SK-N-SH (cell line): ENCODE data around the gene LCOR. TPM values are rescaled to one million over a fixed set of nuclear protein-coding genes. Genes with fewer than 3 reads are reported as not detected.

Experiments
- CTCF ChIA-PET: fragments of 300-600, 350-600 bp; formaldehyde crosslinking; extraction: SDS; loops from one replicate; lab custom pipeline; 2021; lab: Yijun Ruan, JAX
- POLR2A ChIA-PET: fragments of 350-600 bp; sonication (Branson Sonifier 250); formaldehyde crosslinking; extraction: SDS; loops from one replicate; lab custom pipeline; 2020; ENCODE audit warnings: antibody characterized with exemption, inconsistent platforms; lab: Yijun Ruan, JAX
- DNase-seq: peaks from one replicate; pipeline ENCODE4 v3.0.0; 2012
- H2AFZ ChIP-seq: fragments of 200-600 bp; sonication (generic); 2 replicates; pipeline ENCODE4 v1.8.1; 2016; ENCODE audit warnings: antibody characterized with exemption, mild to moderate bottlenecking, low read depth
- H3F3A ChIP-seq: fragments of 200-600 bp; sonication (generic); replicated peaks from 2 replicates; pipeline ENCODE3; 2016; ENCODE audit warnings: antibody characterized with exemption, mild to moderate bottlenecking; ENCODE audit not compliant: insufficient read depth
- H3K27ac ChIP-seq, 2 experiments: fragments of 200-500 bp in 1 of 2; fragments of 200-600 bp in 1 of 2; sonication (Bioruptor generic) in 1 of 2; sonication (generic), shearing (Covaris generic) in 1 of 2; 2 replicates each; pipeline versions ENCODE4 v1.5.1 to v1.6.1; 2014 to 2016; ENCODE audit warnings: low read depth in 2 of 2, inconsistent platforms in 1 of 2, low read length in 1 of 2, mild to moderate bottlenecking in 1 of 2, mixed read lengths in 1 of 2
- H3K27me3 ChIP-seq: fragments of 200-600 bp; sonication (generic), shearing (Covaris generic); 2 replicates; pipeline ENCODE4 v1.6.1; 2016; ENCODE audit warnings: mixed run types; ENCODE audit not compliant: insufficient read depth
- H3K36me3 ChIP-seq, 2 experiments: fragments of 200-500 bp in 1 of 2; fragments of 200-600 bp in 1 of 2; sonication (Bioruptor generic) in 1 of 2; sonication (generic) in 1 of 2; replicated peaks in 1 of 2; 2 replicates each; pipeline versions ENCODE3 to v1.5.1; 2014 to 2016; ENCODE audit warnings: low read length in 1 of 2, mild to moderate bottlenecking in 1 of 2; ENCODE audit not compliant: insufficient read depth in 2 of 2, control insufficient read depth in 1 of 2
- H3K4me1 ChIP-seq, 2 experiments: fragments of 200-500 bp in 1 of 2; fragments of 200-600 bp in 1 of 2; sonication (Bioruptor generic) in 1 of 2; sonication (generic), shearing (Covaris generic) in 1 of 2; 2 replicates each; pipeline versions ENCODE4 v1.5.1 to v1.6.1; 2014 to 2016; ENCODE audit warnings: low read depth in 1 of 2, low read length in 1 of 2, mixed run types in 1 of 2; ENCODE audit not compliant: insufficient read depth in 2 of 2, control insufficient read depth in 1 of 2
- H3K4me2 ChIP-seq: fragments of 200-600 bp; sonication (generic), shearing (Covaris generic); 2 replicates; pipeline ENCODE4 v1.6.1; 2017; ENCODE audit warnings: mixed run types
- H3K4me3 ChIP-seq, 2 experiments: fragments of 200-500 bp in 1 of 2; fragments of 200-600 bp in 1 of 2; sonication (Bioruptor generic) in 1 of 2; sonication (generic), shearing (Covaris generic) in 1 of 2; 2 replicates each; pipeline versions ENCODE4 v1.5.1 to v1.8.1; 2014 to 2016; ENCODE audit warnings: low read depth in 2 of 2, inconsistent platforms in 1 of 2, low read length in 1 of 2, mild to moderate bottlenecking in 1 of 2, mixed read lengths in 1 of 2, moderate library complexity in 1 of 2
- H3K79me2 ChIP-seq: fragments of 200-600 bp; sonication (generic); 2 replicates; pipeline ENCODE4 v1.8.1; 2017; ENCODE audit warnings: mild to moderate bottlenecking; ENCODE audit not compliant: insufficient read depth
- H3K9ac ChIP-seq: fragments of 200-600 bp; sonication (generic); 2 replicates; pipeline ENCODE4 v1.6.1; 2017; ENCODE audit warnings: mixed run types
- H3K9me2 ChIP-seq: fragments of 200-600 bp; sonication (generic); 2 replicates; pipeline ENCODE4 v1.6.1; 2017; ENCODE audit warnings: mixed run types
- H3K9me3 ChIP-seq: fragments of 200-600 bp; sonication (generic); 2 replicates; pipeline ENCODE4 v1.6.1; 2017; ENCODE audit warnings: mixed run types, mild to moderate bottlenecking, moderate library complexity
- H4K20me1 ChIP-seq: fragments of 200-600 bp; sonication (generic); 2 replicates; pipeline ENCODE4 v1.6.1; 2017; ENCODE audit warnings: mild to moderate bottlenecking, mixed run types; ENCODE audit not compliant: insufficient read depth
- ELF1 ChIP-seq: IDR thresholded peaks from 2 replicates; pipeline ENCODE4 v1.4.0; 2012
- FOXJ3 ChIP-seq: sonication (generic); formaldehyde crosslinking; IDR thresholded peaks from 2 replicates; pipeline ENCODE4 v1.5.1; 2020; ENCODE audit warnings: mild to moderate bottlenecking, missing genetic modification reagents
- FOXM1 ChIP-seq: IDR thresholded peaks from 2 replicates; pipeline ENCODE4 v1.4.0; 2012; ENCODE audit warnings: low read depth, mild to moderate bottlenecking
- GATA2 ChIP-seq: sonication (generic); formaldehyde crosslinking; IDR thresholded peaks from 2 replicates; pipeline ENCODE4 v1.5.0; 2020; ENCODE audit warnings: mild to moderate bottlenecking, missing genetic modification reagents
- JUND ChIP-seq: IDR thresholded peaks from 2 replicates; pipeline ENCODE4 v1.4.0; 2012
- MAX ChIP-seq: IDR thresholded peaks from 2 replicates; pipeline ENCODE4 v1.4.0; 2012; ENCODE audit warnings: low read depth
- MXI1 ChIP-seq: IDR thresholded peaks from 2 replicates; pipeline ENCODE4 v1.6.1; 2012; ENCODE audit warnings: mild to moderate bottlenecking, low read depth, low read length, improper control_type of control experiment
- NFIC ChIP-seq: IDR thresholded peaks from 2 replicates; pipeline ENCODE4 v1.4.0; 2012; ENCODE audit warnings: borderline replicate concordance
- NRF1 ChIP-seq: IDR thresholded peaks from 2 replicates; pipeline ENCODE4 v1.6.1; 2012; ENCODE audit warnings: low read depth, mild to moderate bottlenecking, low read length
- PBX3 ChIP-seq: IDR thresholded peaks from 2 replicates; pipeline ENCODE4; 2012
- POLR2AphosphoS5 ChIP-seq: IDR thresholded peaks from 2 replicates; pipeline ENCODE4 v1.6.1; 2012; ENCODE audit warnings: low read depth, low read length
- RAD21 ChIP-seq: IDR thresholded peaks from 2 replicates; pipeline ENCODE4 v1.6.1; 2012; ENCODE audit warnings: mild to moderate bottlenecking, low read length
- RCOR1 ChIP-seq: fragments of 150-350 bp; IDR thresholded peaks from 2 replicates; pipeline ENCODE4 v1.6.1; 2017; ENCODE audit warnings: antibody characterized with exemption, low read length
- SMC3 ChIP-seq: IDR thresholded peaks from 2 replicates; pipeline ENCODE4 v1.6.1; 2012; ENCODE audit warnings: low read depth, low read length, improper control_type of control experiment
- TCF12 ChIP-seq: IDR thresholded peaks from 2 replicates; pipeline ENCODE4 v1.4.0; 2012
- USF2 ChIP-seq: fragments of 150-350 bp; IDR thresholded peaks from 2 replicates; pipeline ENCODE4 v1.6.1; 2017; ENCODE audit warnings: antibody characterized with exemption, low read length, low read depth, borderline replicate concordance
- WGBS: methylation state at CpG from one replicate; pipeline ENCODE4 v1.1.6; 2017; ENCODE audit warnings: low lambda C conversion rate; 5-methylcytosine and 5-hydroxymethylcytosine counted together
- polyA plus RNA-seq, 3 experiments: library from polyadenylated mRNA; depleted of rRNA; stranded (reverse); fragments of >200 nt; gene quantifications; 2 replicates each; pipeline ENCODE4 v1.2.3, GENCODE V29; 2012
- TF ChIP-seq, protein P1 (sequence below): fragments of 200-600 bp; sonication (generic); IDR thresholded peaks from 2 replicates; pipeline ENCODE4 v1.6.1; 2017; ENCODE audit warnings: antibody characterized with exemption, mild to moderate bottlenecking, moderate library complexity
- TF ChIP-seq, protein P2 (sequence below): IDR thresholded peaks from 2 replicates; pipeline ENCODE4 v1.4.0; 2012; ENCODE audit warnings: low read depth, borderline replicate concordance
- TF ChIP-seq, protein P3 (sequence below): fragments of 150-350 bp; IDR thresholded peaks from 2 replicates; pipeline ENCODE4 v1.6.1; 2016; ENCODE audit warnings: mild to moderate bottlenecking, low read depth, low read length

LCOR gene
- polyA plus RNA-seq, 1 of the 3 experiments (the other 2 are of a cell fraction): 1.9 TPM

- POLR2A ChIA-PET: no interaction called here
- H3K4me2 ChIP-seq: no peak overlapping the region
- no peak overlapping the region for H3K9ac ChIP-seq
- peaks cover 10% of the 10 kb centered on the region for H3K79me2 ChIP-seq
- peaks cover 12% of the 10 kb centered on the region for H3F3A ChIP-seq
- H3K27me3 ChIP-seq: no peaks in the 10 kb centered on the region
- DNase-seq: no peak
- H4K20me1 ChIP-seq: no peaks in the 10 kb centered on the region
- no peaks in the 10 kb centered on the region for H3K9me2 ChIP-seq
- H2AFZ ChIP-seq: no peak overlapping the region
- H3K36me3 ChIP-seq: peaks cover 23 to 38% of the 10 kb centered on the region in 2 experiments
- H3K27ac ChIP-seq: no peak overlapping the region
- peaks cover 0 to 5% of the 10 kb centered on the region in 2 experiments; a peak in 3 of 4 replicates for H3K4me1 ChIP-seq
- TF ChIP-seq RCOR1: no peak
- TF ChIP-seq NFIC: no peak
- TF ChIP-seq FOXJ3 (CRISPR knock-in tag): no peak
- no peak for TF ChIP-seq FOXM1
- TF ChIP-seq, protein P1, sequence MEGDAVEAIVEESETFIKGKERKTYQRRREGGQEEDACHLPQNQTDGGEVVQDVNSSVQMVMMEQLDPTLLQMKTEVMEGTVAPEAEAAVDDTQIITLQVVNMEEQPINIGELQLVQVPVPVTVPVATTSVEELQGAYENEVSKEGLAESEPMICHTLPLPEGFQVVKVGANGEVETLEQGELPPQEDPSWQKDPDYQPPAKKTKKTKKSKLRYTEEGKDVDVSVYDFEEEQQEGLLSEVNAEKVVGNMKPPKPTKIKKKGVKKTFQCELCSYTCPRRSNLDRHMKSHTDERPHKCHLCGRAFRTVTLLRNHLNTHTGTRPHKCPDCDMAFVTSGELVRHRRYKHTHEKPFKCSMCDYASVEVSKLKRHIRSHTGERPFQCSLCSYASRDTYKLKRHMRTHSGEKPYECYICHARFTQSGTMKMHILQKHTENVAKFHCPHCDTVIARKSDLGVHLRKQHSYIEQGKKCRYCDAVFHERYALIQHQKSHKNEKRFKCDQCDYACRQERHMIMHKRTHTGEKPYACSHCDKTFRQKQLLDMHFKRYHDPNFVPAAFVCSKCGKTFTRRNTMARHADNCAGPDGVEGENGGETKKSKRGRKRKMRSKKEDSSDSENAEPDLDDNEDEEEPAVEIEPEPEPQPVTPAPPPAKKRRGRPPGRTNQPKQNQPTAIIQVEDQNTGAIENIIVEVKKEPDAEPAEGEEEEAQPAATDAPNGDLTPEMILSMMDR: no peak
- no peak for TF ChIP-seq JUND
- no peak for TF ChIP-seq NRF1
- TF ChIP-seq ELF1: no peak
- TF ChIP-seq PBX3: no peak
- no peak for TF ChIP-seq TCF12
- no peak for TF ChIP-seq GATA2 (CRISPR knock-in tag)
- TF ChIP-seq, protein P2, sequence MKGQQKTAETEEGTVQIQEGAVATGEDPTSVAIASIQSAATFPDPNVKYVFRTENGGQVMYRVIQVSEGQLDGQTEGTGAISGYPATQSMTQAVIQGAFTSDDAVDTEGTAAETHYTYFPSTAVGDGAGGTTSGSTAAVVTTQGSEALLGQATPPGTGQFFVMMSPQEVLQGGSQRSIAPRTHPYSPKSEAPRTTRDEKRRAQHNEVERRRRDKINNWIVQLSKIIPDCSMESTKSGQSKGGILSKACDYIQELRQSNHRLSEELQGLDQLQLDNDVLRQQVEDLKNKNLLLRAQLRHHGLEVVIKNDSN: no peak
- TF ChIP-seq USF2: no peak
- TF ChIP-seq POLR2AphosphoS5: no peak
- no peak for TF ChIP-seq RAD21
- no peak for TF ChIP-seq SMC3
- no peak for TF ChIP-seq MXI1
- TF ChIP-seq, protein P3, sequence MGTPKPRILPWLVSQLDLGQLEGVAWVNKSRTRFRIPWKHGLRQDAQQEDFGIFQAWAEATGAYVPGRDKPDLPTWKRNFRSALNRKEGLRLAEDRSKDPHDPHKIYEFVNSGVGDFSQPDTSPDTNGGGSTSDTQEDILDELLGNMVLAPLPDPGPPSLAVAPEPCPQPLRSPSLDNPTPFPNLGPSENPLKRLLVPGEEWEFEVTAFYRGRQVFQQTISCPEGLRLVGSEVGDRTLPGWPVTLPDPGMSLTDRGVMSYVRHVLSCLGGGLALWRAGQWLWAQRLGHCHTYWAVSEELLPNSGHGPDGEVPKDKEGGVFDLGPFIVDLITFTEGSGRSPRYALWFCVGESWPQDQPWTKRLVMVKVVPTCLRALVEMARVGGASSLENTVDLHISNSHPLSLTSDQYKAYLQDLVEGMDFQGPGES: no peak
- no peak for TF ChIP-seq MAX
- 95% methylated on average over 5 of the region's 5 CpGs for WGBS
- H3K9me3 ChIP-seq: no peaks in the 10 kb centered on the region
- no peak overlapping the region for H3K4me3 ChIP-seq
- CTCF ChIA-PET: interaction anchor here (0.6 kb wide), 1 partner anchor 219 kb away, joined by 3 read pairs; no protein-coding TSS in a partner anchor
These were observed 114.9 kb downstream of the LCOR start for GRCh38 chr10:96947036-96947435.
